K562 (cell line): Measurements from ENCODE around the gene UBE2S. TPM values are rescaled to one million over a fixed set of nuclear protein-coding genes. Genes with fewer than 3 reads are reported as not detected.
A peak's percentile ranks its signal among the peaks of the same experiment; 100 is the strongest.

Experiments used
- ARID3B ChIP-seq: fragments of 250-450 bp; sonication (Bioruptor Pico); IDR thresholded peaks from 2 replicates; pipeline ENCODE4 v1.4.0; 2020; ENCODE audit warnings: borderline replicate concordance
- HDAC1 ChIP-seq, 2 experiments: fragments of 450-650 bp; IDR thresholded peaks; 2 replicates each; pipeline ENCODE4 v1.6.1; 2016 to 2017; ENCODE audit warnings: inconsistent platforms in 1 of 2, mild to moderate bottlenecking in 1 of 2, moderate library complexity in 1 of 2
- L3MBTL2 ChIP-seq: fragments of 450-650 bp; IDR thresholded peaks from 2 replicates; pipeline ENCODE4 v1.6.1; 2016; ENCODE audit warnings: mild to moderate bottlenecking, moderate library complexity
- NFYB ChIP-seq: IDR thresholded peaks from 2 replicates; pipeline ENCODE4 v1.6.1; 2011; ENCODE audit warnings: mild to moderate bottlenecking, moderate library complexity; ENCODE audit not compliant: insufficient read length; ENCODE audit errors: extremely low read depth
- PTBP1 ChIP-seq: fragments of 200-400 bp; formaldehyde crosslinking; IDR thresholded peaks from 2 replicates; pipeline ENCODE4 v1.6.1; 2017; ENCODE audit warnings: low read depth, low read length
- RHOXF2B ChIP-seq: fragments of 250-450 bp; sonication (Bioruptor Pico); conservative IDR thresholded peaks from 2 replicates; pipeline ENCODE4 v1.5.1; 2021
- SAP30 ChIP-seq: fragments of 200-600 bp; sonication (generic); IDR thresholded peaks from 2 replicates; pipeline ENCODE4 v1.6.1; 2012; ENCODE audit warnings: borderline replicate concordance, low read depth, mild to moderate bottlenecking, moderate library complexity, low read length, control low read depth, inconsistent platforms; ENCODE audit not compliant: insufficient read depth, poor library complexity, severe bottlenecking
- TBL1XR1 ChIP-seq, 2 experiments: IDR thresholded peaks; 2 replicates each; pipeline ENCODE4 v1.6.1; 2012; ENCODE audit warnings: improper control_type of control experiment in 2 of 2, low read length in 2 of 2, mild to moderate bottlenecking in 1 of 2
- TCF3 ChIP-seq: sonication (generic); formaldehyde crosslinking; IDR thresholded peaks from 2 replicates; pipeline ENCODE4 v1.4.0; 2020; ENCODE audit warnings: mild to moderate bottlenecking, missing genetic modification reagents
- YBX1 ChIP-seq: fragments of 450-650 bp; IDR thresholded peaks from 2 replicates; pipeline ENCODE4 v1.7.1; 2016; ENCODE audit warnings: mild to moderate bottlenecking
- YY1 ChIP-seq, 3 experiments: IDR thresholded peaks; 2 replicates each; pipeline ENCODE4 v1.6.1; 2011; ENCODE audit warnings: low read length in 2 of 3, mild to moderate bottlenecking in 2 of 3, moderate library complexity in 2 of 3, borderline replicate concordance in 1 of 3, control low read depth in 1 of 3, low read depth in 1 of 3; ENCODE audit not compliant: insufficient read depth in 3 of 3, insufficient replicate concordance in 2 of 3, control insufficient read depth in 1 of 3, insufficient read length in 1 of 3; ENCODE audit errors: extremely low read depth in 1 of 3
- ZFP1 ChIP-seq: fragments of 450-650 bp; formaldehyde crosslinking; IDR thresholded peaks from 2 replicates; pipeline ENCODE4 v1.4.0; 2020; ENCODE audit warnings: mild to moderate bottlenecking, mixed read lengths
- polyA plus RNA-seq, 8 experiments: library from polyadenylated mRNA; depleted of rRNA in 4 of 8; stranded (reverse) in 5 of 8; unstranded in 3 of 8; fragments of >200 nt; fragmentation: Nextera tagmentation in 2 of 8; fragmentation: Illumina TruSeq in 1 of 8; extraction: Ambion mirVana in 2 of 8; extraction: Trizol in 1 of 8; gene quantifications; 2 replicates each; pipeline versions ENCODE4 v1.2.1 to v1.2.3, GENCODE V29; 2011 to 2014; ENCODE audit warnings: inconsistent platforms in 1 of 8, missing spikeins in 1 of 8
- total RNA-seq, 7 experiments: library from RNA; depleted of rRNA in 6 of 7; stranded (reverse); fragments of >200 nt in 6 of 7; fragmentation: Illumina TruSeq in 2 of 7; extraction: Trizol in 2 of 7; gene quantifications; 2 replicates each; pipeline versions ENCODE4 v1.2.1 to v1.2.3, GENCODE V29; 2011 to 2021; ENCODE audit warnings: low replicate concordance in 1 of 7
- TF ChIP-seq, protein P1 (sequence below): sonication (generic); formaldehyde crosslinking; IDR thresholded peaks from 2 replicates; pipeline ENCODE4 v1.8.0; 2023; ENCODE audit warnings: mild to moderate bottlenecking, missing genetic modification reagents
- TF ChIP-seq, protein P2 (sequence below), 2 experiments: fragments of 450-650 bp in 1 of 2; sonication (generic) in 1 of 2; formaldehyde crosslinking; conservative IDR thresholded peaks; 2 replicates each; pipeline versions ENCODE4 v1.4.0 to v1.8.1; 2020 to 2022; ENCODE audit warnings: mild to moderate bottlenecking in 1 of 2, missing genetic modification reagents in 1 of 2
- TF ChIP-seq, protein P3 (sequence below): sonication (generic); formaldehyde crosslinking; IDR thresholded peaks from 2 replicates; pipeline ENCODE4 v1.8.1; 2022; ENCODE audit warnings: missing genetic modification reagents
- TF ChIP-seq, protein P4 (sequence below): fragments of 250-450 bp; sonication (Bioruptor Pico); IDR thresholded peaks from 2 replicates; pipeline ENCODE4 v1.9.0; 2021; ENCODE audit warnings: mild to moderate bottlenecking, inconsistent platforms

Gene UBE2S
- total and polyA plus RNA-seq, 9 of the 15 experiments (the other 6 are each of a cell fraction or from before 2014, with no cell fraction given) = 1.5 to 1,305 (median 157) TPM

- TF ChIP-seq ARID3B (no peak), TCF3 (CRISPR knock-in tag) (no peak), ZFP1 (CRISPR knock-in tag) (no peak), HDAC1 (IDR thresholded peaks at IDR 0.05) (peak in 1 of 2 experiments; percentile 33; a peak in 1 of 4 replicates), SAP30 (no peak), PTBP1 (no peak), L3MBTL2 (peak; percentile 100), YBX1 (no peak), TBL1XR1 (IDR thresholded peaks at IDR 0.05; ENCODE audit: low read length in 2 of 2) (no peak; a peak in 1 of 4 replicates), YY1 (IDR thresholded peaks at IDR 0.05; ENCODE audit: borderline replicate concordance in 1 of 3, control insufficient read depth in 1 of 3, extremely low read depth in 1 of 3, insufficient read depth in 3 of 3, insufficient read length in 1 of 3, insufficient replicate concordance in 2 of 3, low read depth in 1 of 3, low read length in 2 of 3) (peak; percentile 71 to 95 (median 88)), RHOXF2B (CRISPR knock-in tag) (no peak), NFYB (peak; percentile 83)
- TF ChIP-seq, protein P1, sequence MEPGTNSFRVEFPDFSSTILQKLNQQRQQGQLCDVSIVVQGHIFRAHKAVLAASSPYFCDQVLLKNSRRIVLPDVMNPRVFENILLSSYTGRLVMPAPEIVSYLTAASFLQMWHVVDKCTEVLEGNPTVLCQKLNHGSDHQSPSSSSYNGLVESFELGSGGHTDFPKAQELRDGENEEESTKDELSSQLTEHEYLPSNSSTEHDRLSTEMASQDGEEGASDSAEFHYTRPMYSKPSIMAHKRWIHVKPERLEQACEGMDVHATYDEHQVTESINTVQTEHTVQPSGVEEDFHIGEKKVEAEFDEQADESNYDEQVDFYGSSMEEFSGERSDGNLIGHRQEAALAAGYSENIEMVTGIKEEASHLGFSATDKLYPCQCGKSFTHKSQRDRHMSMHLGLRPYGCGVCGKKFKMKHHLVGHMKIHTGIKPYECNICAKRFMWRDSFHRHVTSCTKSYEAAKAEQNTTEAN = no peak
- TF ChIP-seq, protein P2, sequence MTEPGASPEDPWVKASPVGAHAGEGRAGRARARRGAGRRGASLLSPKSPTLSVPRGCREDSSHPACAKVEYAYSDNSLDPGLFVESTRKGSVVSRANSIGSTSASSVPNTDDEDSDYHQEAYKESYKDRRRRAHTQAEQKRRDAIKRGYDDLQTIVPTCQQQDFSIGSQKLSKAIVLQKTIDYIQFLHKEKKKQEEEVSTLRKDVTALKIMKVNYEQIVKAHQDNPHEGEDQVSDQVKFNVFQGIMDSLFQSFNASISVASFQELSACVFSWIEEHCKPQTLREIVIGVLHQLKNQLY (CRISPR knock-in tag; conservative IDR thresholded peaks at IDR 0.05) = peak in 1 of 2 experiments; percentile 91; a peak in 2 of 4 replicates
- TF ChIP-seq, protein P3, sequence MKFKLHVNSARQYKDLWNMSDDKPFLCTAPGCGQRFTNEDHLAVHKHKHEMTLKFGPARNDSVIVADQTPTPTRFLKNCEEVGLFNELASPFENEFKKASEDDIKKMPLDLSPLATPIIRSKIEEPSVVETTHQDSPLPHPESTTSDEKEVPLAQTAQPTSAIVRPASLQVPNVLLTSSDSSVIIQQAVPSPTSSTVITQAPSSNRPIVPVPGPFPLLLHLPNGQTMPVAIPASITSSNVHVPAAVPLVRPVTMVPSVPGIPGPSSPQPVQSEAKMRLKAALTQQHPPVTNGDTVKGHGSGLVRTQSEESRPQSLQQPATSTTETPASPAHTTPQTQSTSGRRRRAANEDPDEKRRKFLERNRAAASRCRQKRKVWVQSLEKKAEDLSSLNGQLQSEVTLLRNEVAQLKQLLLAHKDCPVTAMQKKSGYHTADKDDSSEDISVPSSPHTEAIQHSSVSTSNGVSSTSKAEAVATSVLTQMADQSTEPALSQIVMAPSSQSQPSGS (CRISPR knock-in tag) = 0 out of 2 replicates have a peak, but pooled peaks have one; percentile 51
- TF ChIP-seq, protein P4, sequence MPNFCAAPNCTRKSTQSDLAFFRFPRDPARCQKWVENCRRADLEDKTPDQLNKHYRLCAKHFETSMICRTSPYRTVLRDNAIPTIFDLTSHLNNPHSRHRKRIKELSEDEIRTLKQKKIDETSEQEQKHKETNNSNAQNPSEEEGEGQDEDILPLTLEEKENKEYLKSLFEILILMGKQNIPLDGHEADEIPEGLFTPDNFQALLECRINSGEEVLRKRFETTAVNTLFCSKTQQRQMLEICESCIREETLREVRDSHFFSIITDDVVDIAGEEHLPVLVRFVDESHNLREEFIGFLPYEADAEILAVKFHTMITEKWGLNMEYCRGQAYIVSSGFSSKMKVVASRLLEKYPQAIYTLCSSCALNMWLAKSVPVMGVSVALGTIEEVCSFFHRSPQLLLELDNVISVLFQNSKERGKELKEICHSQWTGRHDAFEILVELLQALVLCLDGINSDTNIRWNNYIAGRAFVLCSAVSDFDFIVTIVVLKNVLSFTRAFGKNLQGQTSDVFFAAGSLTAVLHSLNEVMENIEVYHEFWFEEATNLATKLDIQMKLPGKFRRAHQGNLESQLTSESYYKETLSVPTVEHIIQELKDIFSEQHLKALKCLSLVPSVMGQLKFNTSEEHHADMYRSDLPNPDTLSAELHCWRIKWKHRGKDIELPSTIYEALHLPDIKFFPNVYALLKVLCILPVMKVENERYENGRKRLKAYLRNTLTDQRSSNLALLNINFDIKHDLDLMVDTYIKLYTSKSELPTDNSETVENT (CRISPR knock-in tag) = no peak
Measured at GRCh38 chr19:55407800-55408532, 378 bp upstream of the UBE2S start (continued).
